ENCODE data around the gene TMOD1. TPM values are rescaled to one million over a fixed set of nuclear protein-coding genes. Genes with fewer than 3 reads are reported as not detected.

TMOD1 gene
- total RNA-seq, 1 donor from 2014 or later = not detected

GRCh38 chr9:97502222-97502983, 937 bp downstream of the TMOD1 start:
- Histone ChIP-seq H2AFZ (replicated peaks) (peak overlapping the region; percentile 92), H3K9ac (no peak overlapping the region), H3K27me3 (peaks cover 88% of the 10 kb centered on the region), H3K36me3 (no peaks in the 10 kb centered on the region), H3F3A (ENCODE audit: low read depth) (peaks cover 24% of the 10 kb centered on the region), H3K27ac (no peak overlapping the region), H3K9me3 (ENCODE audit: low read depth) (no peaks in the 10 kb centered on the region), H3K4me3 (peak overlapping the region; percentile 81), H3K4me1 (peaks cover 14% of the 10 kb centered on the region), H3K79me2 (ENCODE audit: low read depth) (no peaks in the 10 kb centered on the region), H3K4me2 (peak overlapping the region; percentile 92), H4K20me1 (ENCODE audit: low read depth) (peaks cover 6% of the 10 kb centered on the region)
- no peak overlapping the region for H3K27ac Mint-ChIP-seq
- no peaks in the 10 kb centered on the region for H3K36me3 Mint-ChIP-seq
- peak; percentile 48 for DNase-seq (ENCODE audit: low spot score)
- peaks cover 14% of the 10 kb centered on the region for H3K9me3 Mint-ChIP-seq
- H3K4me1 Mint-ChIP-seq = peaks cover 11% of the 10 kb centered on the region
- TF ChIP-seq EZH2phosphoT487 (IDR thresholded peaks at IDR 0.05) = peak; percentile 84
- peak; percentile 92 for TF ChIP-seq EZH2 (IDR thresholded peaks at IDR 0.05)
- no peak for TF ChIP-seq CTCF (IDR thresholded peaks at IDR 0.05)
- H3K4me3 Mint-ChIP-seq = peak overlapping the region; percentile 83
- peaks cover 50% of the 10 kb centered on the region for H3K27me3 Mint-ChIP-seq (ENCODE audit: insufficient read depth, low read depth)

- H3K4me2 ChIP-seq = peak overlapping the region; percentile 92
- Mint-ChIP-seq H3K36me3 (no peaks in the 10 kb centered on the region), H3K4me3 (peak overlapping the region; percentile 76), H3K9me3 (peaks cover 14% of the 10 kb centered on the region), H3K4me1 (peaks cover 11% of the 10 kb centered on the region), H3K27me3 (ENCODE audit: insufficient read depth, low read depth) (peaks cover 50% of the 10 kb centered on the region), H3K27ac (no peak overlapping the region)
- H3K79me2 ChIP-seq (ENCODE audit: low read depth) = no peaks in the 10 kb centered on the region
- H3K27ac ChIP-seq = no peak overlapping the region
- no peaks in the 10 kb centered on the region for H3K36me3 ChIP-seq
- H3F3A ChIP-seq (ENCODE audit: low read depth) = peaks cover 24% of the 10 kb centered on the region
- peak overlapping the region; percentile 81 for H3K4me3 ChIP-seq
- peaks cover 91% of the 10 kb centered on the region for H3K27me3 ChIP-seq
- peaks cover 6% of the 10 kb centered on the region for H4K20me1 ChIP-seq (ENCODE audit: low read depth)
- H3K9ac ChIP-seq = no peak overlapping the region
- no peaks in the 10 kb centered on the region for H3K9me3 ChIP-seq (ENCODE audit: low read depth)
- H2AFZ ChIP-seq (replicated peaks) = peak overlapping the region; percentile 92
- peak; percentile 21 for TF ChIP-seq CTCF (IDR thresholded peaks at IDR 0.05)
- no peak for TF ChIP-seq EZH2 (IDR thresholded peaks at IDR 0.05)
- TF ChIP-seq EZH2phosphoT487 (IDR thresholded peaks at IDR 0.05) = no peak
- no peak for DNase-seq (ENCODE audit: low spot score)
- H3K4me1 ChIP-seq = peaks cover 14% of the 10 kb centered on the region
These were observed 1.8 kb downstream of the TMOD1 start for GRCh38 chr9:97502984-97503861.

GRCh38 chr9:97503862-97504210, 2.4 kb downstream of the TMOD1 start:
- TF ChIP-seq EZH2phosphoT487 (IDR thresholded peaks at IDR 0.05) = no peak
- TF ChIP-seq EZH2 (IDR thresholded peaks at IDR 0.05) = no peak
- no peak for TF ChIP-seq CTCF (IDR thresholded peaks at IDR 0.05)
- peaks cover 24% of the 10 kb centered on the region for H3F3A ChIP-seq (ENCODE audit: low read depth)
- Mint-ChIP-seq H3K27ac (no peak overlapping the region), H3K36me3 (no peaks in the 10 kb centered on the region), H3K4me3 (no peak overlapping the region), H3K4me1 (peaks cover 11% of the 10 kb centered on the region), H3K9me3 (peaks cover 14% of the 10 kb centered on the region), H3K27me3 (ENCODE audit: insufficient read depth, low read depth) (peaks cover 45% of the 10 kb centered on the region)
- H3K27ac ChIP-seq = no peak overlapping the region
- no peaks in the 10 kb centered on the region for H3K36me3 ChIP-seq
- no peaks in the 10 kb centered on the region for H3K9me3 ChIP-seq (ENCODE audit: low read depth)
- H3K4me2 ChIP-seq = no peak overlapping the region
- H3K79me2 ChIP-seq (ENCODE audit: low read depth) = no peaks in the 10 kb centered on the region
- peaks cover 6% of the 10 kb centered on the region for H4K20me1 ChIP-seq (ENCODE audit: low read depth)
- H3K27me3 ChIP-seq = peaks cover 89% of the 10 kb centered on the region
- no peak overlapping the region for H2AFZ ChIP-seq (replicated peaks)
- DNase-seq (ENCODE audit: low spot score) = no peak
- peaks cover 14% of the 10 kb centered on the region for H3K4me1 ChIP-seq
- no peak overlapping the region for H3K9ac ChIP-seq
- H3K4me3 ChIP-seq = no peak overlapping the region
